ENCODE measurements around the gene TANK. TPM values are rescaled to one million over a fixed set of nuclear protein-coding genes. Genes with fewer than 3 reads are reported as not detected.
"Not testable (repeated sequence)": the region's sequence is repeated elsewhere in the genome, so short reads cannot be mapped to it uniquely, and the experiment has no call there.

TANK gene
- polyA plus RNA-seq, 2 donors: 24.1 to 25.0 TPM

DNA sequence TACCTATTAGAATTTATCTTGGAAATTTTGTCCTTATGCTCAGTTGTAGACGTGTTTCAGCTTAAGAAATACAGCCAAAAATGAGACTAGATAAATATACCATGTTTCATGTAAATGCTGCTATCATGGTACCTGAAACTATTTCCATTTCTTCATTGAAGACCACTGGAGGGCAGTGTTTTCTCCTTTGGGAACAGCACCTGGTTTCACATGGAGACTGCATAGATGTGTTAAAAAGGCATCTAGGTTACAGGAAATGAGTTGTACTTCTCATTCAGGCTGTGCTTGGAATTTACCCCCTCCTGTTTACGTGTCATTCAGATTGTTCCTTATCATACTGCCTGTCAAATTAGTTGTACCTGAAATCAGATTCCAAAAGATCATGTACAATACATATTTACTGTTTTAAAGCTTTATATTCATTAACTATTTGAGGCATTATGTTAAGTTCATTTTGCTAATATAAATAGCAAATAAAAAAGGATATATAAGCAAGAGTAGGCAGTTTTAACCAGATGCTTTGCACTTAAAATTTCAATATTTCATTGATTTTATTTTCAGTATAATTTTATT, 90.7 kb downstream of the TANK start:
- no peaks in the 10 kb centered on the region for H3K27me3 ChIP-seq (ENCODE audit: control insufficient read depth in 1 of 2, insufficient read depth in 2 of 2, low read length in 2 of 2)
- H3K36me3 ChIP-seq (ENCODE audit: control insufficient read depth in 2 of 2, insufficient read depth in 2 of 2, low read length in 1 of 2): no peaks in the 10 kb centered on the region
- no peaks in the 10 kb centered on the region for H3K9me3 ChIP-seq (ENCODE audit: control insufficient read depth in 2 of 2, insufficient read depth in 1 of 2, low read depth in 1 of 2, low read length in 1 of 2)
- H3K4me3 ChIP-seq (ENCODE audit: low read depth in 1 of 2, low read length in 2 of 2): no peak overlapping the region
- WGBS, 2 donors: 16 to 18% methylated on average over 2 of the region's 2 CpGs
- H3K4me1 ChIP-seq (ENCODE audit: control insufficient read depth in 2 of 2, insufficient read depth in 2 of 2, low read length in 1 of 2): no peaks in the 10 kb centered on the region
- H3K27ac ChIP-seq (ENCODE audit: low read depth in 2 of 2, low read length in 1 of 2): no peak overlapping the region

GRCh38 chr2:161257123-161257952, 97.1 kb downstream of the TANK start:
- Histone ChIP-seq H3K36me3 (ENCODE audit: control insufficient read depth in 2 of 2, insufficient read depth in 2 of 2, low read length in 1 of 2) (no peaks in the 10 kb centered on the region), H3K27ac (ENCODE audit: low read depth in 2 of 2, low read length in 1 of 2) (no peak overlapping the region), H3K9me3 (ENCODE audit: control insufficient read depth in 2 of 2, insufficient read depth in 1 of 2, low read depth in 1 of 2, low read length in 1 of 2) (no peaks in the 10 kb centered on the region), H3K4me1 (ENCODE audit: control insufficient read depth in 2 of 2, insufficient read depth in 2 of 2, low read length in 1 of 2) (no peaks in the 10 kb centered on the region), H3K27me3 (ENCODE audit: control insufficient read depth in 1 of 2, insufficient read depth in 2 of 2, low read length in 2 of 2) (no peaks in the 10 kb centered on the region), H3K4me3 (ENCODE audit: low read depth in 1 of 2, low read length in 2 of 2) (no peak overlapping the region)
- WGBS, 2 donors: 70 to 83% methylated on average over 8 of the region's 8 CpGs

- no peaks in the 10 kb centered on the region for H3K9me3 ChIP-seq (ENCODE audit: control insufficient read depth in 2 of 2, insufficient read depth in 1 of 2, low read depth in 1 of 2, low read length in 1 of 2)
- H3K27ac ChIP-seq (ENCODE audit: low read depth in 2 of 2, low read length in 1 of 2): no peak overlapping the region
- 90 to 96% methylated on average over 11 of the region's 11 CpGs for WGBS, 2 donors
- no peaks in the 10 kb centered on the region for H3K36me3 ChIP-seq (ENCODE audit: control insufficient read depth in 2 of 2, insufficient read depth in 2 of 2, low read length in 1 of 2)
- no peak overlapping the region for H3K4me3 ChIP-seq (ENCODE audit: low read depth in 1 of 2, low read length in 2 of 2)
- H3K4me1 ChIP-seq (ENCODE audit: control insufficient read depth in 2 of 2, insufficient read depth in 2 of 2, low read length in 1 of 2): no peaks in the 10 kb centered on the region
- H3K27me3 ChIP-seq (ENCODE audit: control insufficient read depth in 1 of 2, insufficient read depth in 2 of 2, low read length in 2 of 2): no peaks in the 10 kb centered on the region
Observed at GRCh38 chr2:161265874-161266273, 105.6 kb downstream of the TANK start.

DNA sequence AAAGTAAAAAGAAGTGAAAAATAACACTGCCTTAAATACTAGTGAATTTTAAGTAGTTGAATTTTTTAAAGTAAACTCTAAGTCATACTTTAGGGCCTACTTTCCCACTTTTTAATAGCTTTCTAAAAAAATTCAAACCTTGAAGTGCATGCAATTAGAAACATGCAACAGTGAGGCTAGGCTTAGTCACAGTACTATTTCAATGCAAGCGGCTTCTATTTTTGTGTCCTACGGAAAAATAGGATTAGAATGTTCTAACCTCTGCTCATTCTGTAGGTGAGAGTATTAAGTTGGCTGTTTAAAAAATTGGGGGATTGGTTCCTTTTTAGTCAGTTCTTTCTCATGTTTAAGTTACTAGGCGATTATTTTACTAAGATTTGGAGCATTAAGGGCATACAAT, 108.9 kb downstream of the TANK start:
- Histone ChIP-seq H3K36me3 (ENCODE audit: control insufficient read depth in 2 of 2, insufficient read depth in 2 of 2, low read length in 1 of 2) (no peaks in the 10 kb centered on the region), H3K27ac (ENCODE audit: low read depth in 2 of 2, low read length in 1 of 2) (no peak overlapping the region), H3K9me3 (ENCODE audit: control insufficient read depth in 2 of 2, insufficient read depth in 1 of 2, low read depth in 1 of 2, low read length in 1 of 2) (no peaks in the 10 kb centered on the region), H3K4me3 (ENCODE audit: low read depth in 1 of 2, low read length in 2 of 2) (no peak overlapping the region), H3K4me1 (ENCODE audit: control insufficient read depth in 2 of 2, insufficient read depth in 2 of 2, low read length in 1 of 2) (no peaks in the 10 kb centered on the region), H3K27me3 (ENCODE audit: control insufficient read depth in 1 of 2, insufficient read depth in 2 of 2, low read length in 2 of 2) (no peaks in the 10 kb centered on the region)
- WGBS, 2 donors: 90 to 91% methylated on average over 3 of the region's 3 CpGs

DNA sequence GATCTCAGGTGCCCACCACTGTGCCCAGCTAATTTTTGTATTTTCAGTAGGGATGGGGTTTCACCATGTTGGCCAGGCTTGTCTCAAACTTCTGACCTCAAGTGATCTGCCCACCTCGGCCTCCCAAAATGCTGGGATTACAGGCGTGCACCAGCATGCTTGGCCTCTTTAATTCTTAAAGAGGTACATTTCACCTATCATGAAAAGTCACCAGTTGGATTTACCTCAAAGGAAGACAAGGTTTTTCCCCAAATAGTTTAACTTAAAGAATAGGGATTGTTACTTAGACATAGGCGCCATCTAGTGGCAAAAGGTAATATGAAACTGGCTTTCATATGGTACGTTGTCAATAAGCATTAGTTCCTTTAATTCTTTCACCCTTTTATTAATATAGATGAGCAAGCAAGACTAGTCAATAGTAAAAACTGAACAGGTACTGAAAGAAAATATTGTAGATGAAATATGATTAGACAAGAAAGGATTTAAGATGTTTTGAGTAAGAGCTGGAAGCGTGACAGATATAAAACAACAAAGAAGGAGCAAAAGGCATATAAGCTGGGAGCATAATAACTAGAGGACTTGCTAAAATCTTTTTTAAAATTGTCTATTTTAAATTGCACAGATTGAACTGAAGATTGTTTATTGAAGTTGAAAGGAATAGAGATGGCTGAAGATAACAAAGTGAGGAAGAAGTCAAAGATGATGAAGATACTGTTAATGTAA, 113.0 kb downstream of the TANK start:
- WGBS, 2 donors: 41 to 44% methylated on average over 5 of the region's 5 CpGs
- Histone ChIP-seq H3K36me3 (ENCODE audit: control insufficient read depth in 2 of 2, insufficient read depth in 2 of 2, low read length in 1 of 2) (no peaks in the 10 kb centered on the region), H3K9me3 (ENCODE audit: control insufficient read depth in 2 of 2, insufficient read depth in 1 of 2, low read depth in 1 of 2, low read length in 1 of 2) (no peaks in the 10 kb centered on the region), H3K27me3 (ENCODE audit: control insufficient read depth in 1 of 2, insufficient read depth in 2 of 2, low read length in 2 of 2) (no peaks in the 10 kb centered on the region), H3K4me3 (ENCODE audit: low read depth in 1 of 2, low read length in 2 of 2) (no peak overlapping the region), H3K4me1 (ENCODE audit: control insufficient read depth in 2 of 2, insufficient read depth in 2 of 2, low read length in 1 of 2) (no peaks in the 10 kb centered on the region), H3K27ac (ENCODE audit: low read depth in 2 of 2, low read length in 1 of 2) (no peak overlapping the region)

GRCh38 chr2:161278564-161279229, 118.5 kb downstream of the TANK start:
- 60 to 66% methylated on average over 11 of the region's 11 CpGs for WGBS, 2 donors
- H3K4me1 ChIP-seq (ENCODE audit: control insufficient read depth in 2 of 2, insufficient read depth in 2 of 2, low read length in 1 of 2); H3K27me3 ChIP-seq (ENCODE audit: control insufficient read depth in 1 of 2, insufficient read depth in 2 of 2, low read length in 2 of 2); H3K36me3 ChIP-seq (ENCODE audit: control insufficient read depth in 2 of 2, insufficient read depth in 2 of 2, low read length in 1 of 2); H3K9me3 ChIP-seq (ENCODE audit: control insufficient read depth in 2 of 2, insufficient read depth in 1 of 2, low read depth in 1 of 2, low read length in 1 of 2); H3K4me3 ChIP-seq (ENCODE audit: low read depth in 1 of 2, low read length in 2 of 2); H3K27ac ChIP-seq (ENCODE audit: low read depth in 2 of 2, low read length in 1 of 2): not testable (repeated sequence)

GRCh38 chr2:161279230-161279815, 119.1 kb downstream of the TANK start:
- H3K36me3 ChIP-seq (ENCODE audit: control insufficient read depth in 2 of 2, insufficient read depth in 2 of 2, low read length in 1 of 2); H3K9me3 ChIP-seq (ENCODE audit: control insufficient read depth in 2 of 2, insufficient read depth in 1 of 2, low read depth in 1 of 2, low read length in 1 of 2); H3K27ac ChIP-seq (ENCODE audit: low read depth in 2 of 2, low read length in 1 of 2); H3K27me3 ChIP-seq (ENCODE audit: control insufficient read depth in 1 of 2, insufficient read depth in 2 of 2, low read length in 2 of 2); H3K4me1 ChIP-seq (ENCODE audit: control insufficient read depth in 2 of 2, insufficient read depth in 2 of 2, low read length in 1 of 2); H3K4me3 ChIP-seq (ENCODE audit: low read depth in 1 of 2, low read length in 2 of 2): not testable (repeated sequence)
- WGBS, 2 donors: 71 to 77% methylated on average over 5 of the region's 5 CpGs

- not testable (repeated sequence) for H3K27ac ChIP-seq (ENCODE audit: low read depth in 2 of 2, low read length in 1 of 2); H3K36me3 ChIP-seq (ENCODE audit: control insufficient read depth in 2 of 2, insufficient read depth in 2 of 2, low read length in 1 of 2); H3K4me3 ChIP-seq (ENCODE audit: low read depth in 1 of 2, low read length in 2 of 2); H3K9me3 ChIP-seq (ENCODE audit: control insufficient read depth in 2 of 2, insufficient read depth in 1 of 2, low read depth in 1 of 2, low read length in 1 of 2); H3K27me3 ChIP-seq (ENCODE audit: control insufficient read depth in 1 of 2, insufficient read depth in 2 of 2, low read length in 2 of 2); H3K4me1 ChIP-seq (ENCODE audit: control insufficient read depth in 2 of 2, insufficient read depth in 2 of 2, low read length in 1 of 2)
- 78 to 80% methylated on average over 18 of the region's 18 CpGs for WGBS, 2 donors
Observed at GRCh38 chr2:161280906-161281323, 120.7 kb downstream of the TANK start.

DNA sequence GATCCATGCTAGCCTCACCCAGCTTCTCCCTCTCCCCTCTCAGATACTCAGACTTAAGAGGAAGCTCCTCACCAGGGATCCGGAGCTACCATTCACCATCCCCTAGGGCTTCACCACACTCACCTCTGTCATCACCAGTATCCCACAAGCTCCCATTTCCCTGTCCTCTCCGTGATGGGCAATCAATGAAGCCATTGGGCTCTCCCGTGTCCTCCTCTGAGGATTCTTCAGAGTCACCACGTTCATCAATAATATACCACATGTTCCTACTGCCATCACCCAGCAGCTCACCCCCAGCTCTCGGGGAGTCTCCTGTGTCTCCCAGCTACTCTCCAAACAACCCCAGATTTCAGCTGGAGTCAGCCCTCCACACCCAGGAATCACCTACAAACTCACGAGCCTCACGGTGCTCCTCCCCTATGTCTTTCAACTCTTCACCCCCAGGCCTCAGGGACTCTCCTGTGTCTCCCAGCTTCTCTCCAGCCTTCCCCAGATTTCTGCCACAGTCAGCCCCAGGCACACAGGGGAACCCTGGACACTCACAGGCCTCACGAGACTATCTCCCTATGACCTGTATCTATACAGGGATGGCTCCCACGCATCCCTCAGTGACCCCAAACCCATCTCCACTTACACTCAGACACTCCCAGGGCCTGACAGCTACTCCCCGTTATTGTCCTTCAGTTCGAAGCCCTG, 121.5 kb downstream of the TANK start:
- H3K36me3 ChIP-seq (ENCODE audit: control insufficient read depth in 2 of 2, insufficient read depth in 2 of 2, low read length in 1 of 2); H3K4me1 ChIP-seq (ENCODE audit: control insufficient read depth in 2 of 2, insufficient read depth in 2 of 2, low read length in 1 of 2); H3K9me3 ChIP-seq (ENCODE audit: control insufficient read depth in 2 of 2, insufficient read depth in 1 of 2, low read depth in 1 of 2, low read length in 1 of 2); H3K27me3 ChIP-seq (ENCODE audit: control insufficient read depth in 1 of 2, insufficient read depth in 2 of 2, low read length in 2 of 2); H3K4me3 ChIP-seq (ENCODE audit: low read depth in 1 of 2, low read length in 2 of 2); H3K27ac ChIP-seq (ENCODE audit: low read depth in 2 of 2, low read length in 1 of 2): not testable (repeated sequence)
- 75 to 83% methylated on average over 11 of the region's 11 CpGs for WGBS, 2 donors
